Activated CD4-positive, CD25-positive, alpha-beta regulatory T cell treated with anti-CD3 and anti-CD28 coated beads, Interleukin-2, amount 50 U/mL, for 24 hours (primary cell): ENCODE results near the gene RALGPS1.
A peak's percentile ranks its signal among the peaks of the same experiment; 100 is the strongest.

Experiments used
- ATAC-seq, 2 donors: fragments of 150-1000 bp; cut with Tn5 transposase; one replicate each; pipeline ENCODE4 v1.10.0; 2021; ENCODE audit warnings: mild to moderate bottlenecking in 1 of 2, moderate library complexity in 1 of 2

Gene RALGPS1

GRCh38 chr9:127209948-127210640 is 295.5 kb downstream of the RALGPS1 start:
- ATAC-seq, result no peak

GRCh38 chr9:127210851-127211730 is 296.5 kb downstream of the RALGPS1 start:
- ATAC-seq, result no peak

DNA sequence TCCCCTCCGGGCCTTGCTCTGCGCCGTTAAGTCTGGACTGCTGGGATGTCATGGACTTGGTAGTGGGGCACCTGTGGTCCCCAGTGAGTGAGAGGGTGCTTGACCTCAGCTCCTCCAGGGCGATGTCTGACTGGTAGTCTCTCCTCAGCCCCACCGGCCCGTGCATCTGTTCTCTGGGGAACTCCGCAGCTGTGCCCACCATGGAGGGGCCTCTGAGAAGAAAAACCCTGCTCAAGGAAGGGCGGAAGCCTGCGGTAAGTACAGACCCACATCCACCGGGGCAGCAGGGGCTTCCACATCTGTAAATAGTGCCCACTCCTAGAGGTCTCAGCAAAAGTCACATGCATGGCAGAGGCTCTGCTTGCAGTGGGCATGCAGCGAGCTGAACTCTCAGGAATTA is 297.4 kb downstream of the RALGPS1 start:
- ATAC-seq, result no peak

GRCh38 chr9:127212453-127212852 is 297.9 kb downstream of the RALGPS1 start:
- no peak for ATAC-seq

GRCh38 chr9:127213859-127214258 is 299.3 kb downstream of the RALGPS1 start:
- no peak for ATAC-seq

DNA sequence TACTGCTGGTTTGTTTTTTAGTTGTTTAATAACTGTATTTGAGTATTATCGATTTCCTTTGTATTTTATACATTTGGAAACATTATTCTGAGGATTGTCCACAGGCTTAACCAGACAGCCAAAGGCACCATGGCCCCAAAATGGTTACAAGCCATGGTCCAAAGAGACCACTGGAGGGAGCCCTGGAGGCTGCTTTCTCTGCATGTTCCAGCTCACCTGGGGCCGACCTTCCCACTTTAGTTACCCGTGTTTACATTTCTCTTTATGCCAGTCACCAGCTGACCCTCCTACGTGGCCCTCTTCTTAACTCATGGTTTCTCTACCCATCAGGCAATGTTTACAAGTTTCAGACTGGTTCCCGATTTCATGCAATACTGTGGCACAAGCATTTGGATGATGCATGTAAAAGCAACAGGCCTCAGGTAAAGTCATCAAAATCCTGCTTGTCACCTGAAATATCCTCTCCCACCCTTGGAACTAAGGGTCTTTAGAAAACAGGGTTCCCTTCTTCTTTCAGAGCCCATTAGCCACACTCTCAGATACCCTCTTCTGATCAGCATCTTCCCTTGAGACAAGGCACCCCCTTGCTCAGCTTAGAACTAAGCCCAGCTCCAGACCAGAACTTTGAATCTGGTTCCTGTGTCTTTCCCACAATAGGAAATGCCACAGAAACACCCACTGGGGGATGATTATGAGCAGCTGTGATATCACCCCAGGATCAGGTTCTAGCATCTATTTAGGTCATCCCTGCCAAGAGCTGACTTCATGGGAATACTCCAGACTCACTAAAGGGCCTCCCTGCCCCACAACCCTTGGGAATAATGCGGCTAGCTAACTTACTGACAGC is 300.1 kb downstream of the RALGPS1 start:
- ATAC-seq, result peak; percentile 64 to 72

GRCh38 chr9:127215268-127216209 is 301.0 kb downstream of the RALGPS1 start:
- ATAC-seq, result no peak

DNA sequence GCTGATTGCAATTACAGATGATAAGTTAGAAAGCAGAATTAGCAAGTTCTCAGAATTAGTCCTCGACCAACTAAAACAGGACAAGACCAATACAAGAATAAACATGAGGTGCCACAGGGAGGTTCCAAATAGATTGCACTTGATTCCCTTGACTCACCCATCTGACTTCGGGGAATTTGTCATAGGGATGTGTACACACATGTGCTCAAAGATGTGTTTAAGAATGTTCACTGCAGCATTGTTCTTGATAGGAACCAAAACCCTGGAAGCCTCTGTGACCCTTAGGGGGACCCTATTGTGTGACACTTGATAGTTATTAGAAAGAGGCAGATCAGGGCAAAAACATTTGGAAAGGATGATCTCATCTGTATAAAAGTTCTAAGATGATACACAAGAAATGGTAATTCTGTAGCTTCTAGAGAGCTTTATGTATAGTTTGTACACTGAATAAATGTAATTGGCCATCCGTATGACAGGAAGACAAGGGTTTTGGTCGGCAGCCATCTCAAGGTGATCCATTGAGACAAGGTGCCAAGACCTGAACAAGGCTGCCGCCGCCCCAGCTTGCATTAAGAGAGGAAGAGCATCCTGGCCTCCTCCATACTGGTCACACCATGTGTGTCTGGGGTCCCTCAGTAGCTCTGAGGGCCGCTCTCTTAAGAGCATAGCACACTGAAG is 301.8 kb downstream of the RALGPS1 start:
- no peak for ATAC-seq

GRCh38 chr9:127216888-127217217 is 302.3 kb downstream of the RALGPS1 start:
- ATAC-seq, result no peak

- ATAC-seq, result no peak
Measured at GRCh38 chr9:127218818-127219217, 304.2 kb downstream of the RALGPS1 start.

- ATAC-seq, result no peak
Measured at GRCh38 chr9:127219520-127219919, 304.9 kb downstream of the RALGPS1 start.

GRCh38 chr9:127221695-127222094 is 307.1 kb downstream of the RALGPS1 start:
- ATAC-seq, result no peak

- ATAC-seq, result no peak
Measured at GRCh38 chr9:127222388-127223095, 308.0 kb downstream of the RALGPS1 start.

GRCh38 chr9:127223266-127223665 is 308.7 kb downstream of the RALGPS1 start:
- no peak for ATAC-seq

DNA sequence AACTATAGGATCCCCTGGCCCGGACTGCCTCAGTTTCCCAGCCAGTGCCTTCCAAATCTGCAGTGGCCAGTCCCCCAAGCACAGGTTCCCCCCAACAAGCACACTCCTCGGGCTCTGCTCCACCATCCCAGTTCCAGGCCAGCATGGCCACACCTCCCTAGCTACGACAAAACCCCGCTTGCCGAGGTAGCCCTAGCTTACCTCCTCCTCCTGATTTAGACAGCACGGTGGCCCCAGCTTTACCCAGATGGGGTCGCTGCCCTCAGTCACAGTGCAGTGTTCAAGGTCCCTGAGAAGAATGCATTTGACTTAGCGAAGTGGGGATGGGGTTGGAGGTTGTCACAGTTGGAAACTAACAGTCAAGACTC is 309.2 kb downstream of the RALGPS1 start:
- ATAC-seq, result no peak

DNA sequence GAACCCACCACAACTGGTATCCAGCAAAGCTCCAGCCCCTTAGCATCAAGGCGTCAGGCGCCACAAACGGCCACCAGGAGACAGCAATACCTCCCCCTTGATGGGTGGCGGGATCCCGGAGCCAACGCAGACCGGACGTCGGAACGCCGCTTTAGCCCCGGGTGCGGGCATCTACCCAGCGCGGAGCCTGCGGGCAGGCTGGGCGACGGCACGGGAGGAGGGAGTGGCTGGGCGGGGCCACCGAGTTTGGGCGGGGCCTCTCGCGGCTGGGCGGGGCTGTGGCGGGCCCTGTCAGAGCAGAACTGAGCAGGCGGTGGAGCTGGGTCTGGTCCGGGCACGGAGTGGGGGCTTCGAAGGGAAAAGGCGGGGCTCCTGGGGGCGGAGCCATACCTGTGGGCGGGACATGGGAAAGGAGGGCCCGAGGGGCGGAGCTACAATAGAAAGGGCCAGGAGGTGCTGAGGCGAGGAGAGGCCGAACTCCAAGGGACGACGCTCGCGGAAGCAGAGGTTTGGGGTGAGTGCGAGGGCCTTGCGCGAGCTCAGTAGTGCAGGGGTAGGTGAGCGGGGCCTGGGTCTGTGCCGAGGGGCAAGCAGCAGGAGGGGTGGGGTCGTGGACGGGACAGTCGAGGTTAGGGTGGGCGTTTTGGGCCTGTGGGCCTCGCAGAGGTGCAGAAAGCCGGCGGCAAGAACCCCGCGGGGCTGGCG is 309.7 kb downstream of the RALGPS1 start:
- peak; percentile 75 to 76 for ATAC-seq

DNA sequence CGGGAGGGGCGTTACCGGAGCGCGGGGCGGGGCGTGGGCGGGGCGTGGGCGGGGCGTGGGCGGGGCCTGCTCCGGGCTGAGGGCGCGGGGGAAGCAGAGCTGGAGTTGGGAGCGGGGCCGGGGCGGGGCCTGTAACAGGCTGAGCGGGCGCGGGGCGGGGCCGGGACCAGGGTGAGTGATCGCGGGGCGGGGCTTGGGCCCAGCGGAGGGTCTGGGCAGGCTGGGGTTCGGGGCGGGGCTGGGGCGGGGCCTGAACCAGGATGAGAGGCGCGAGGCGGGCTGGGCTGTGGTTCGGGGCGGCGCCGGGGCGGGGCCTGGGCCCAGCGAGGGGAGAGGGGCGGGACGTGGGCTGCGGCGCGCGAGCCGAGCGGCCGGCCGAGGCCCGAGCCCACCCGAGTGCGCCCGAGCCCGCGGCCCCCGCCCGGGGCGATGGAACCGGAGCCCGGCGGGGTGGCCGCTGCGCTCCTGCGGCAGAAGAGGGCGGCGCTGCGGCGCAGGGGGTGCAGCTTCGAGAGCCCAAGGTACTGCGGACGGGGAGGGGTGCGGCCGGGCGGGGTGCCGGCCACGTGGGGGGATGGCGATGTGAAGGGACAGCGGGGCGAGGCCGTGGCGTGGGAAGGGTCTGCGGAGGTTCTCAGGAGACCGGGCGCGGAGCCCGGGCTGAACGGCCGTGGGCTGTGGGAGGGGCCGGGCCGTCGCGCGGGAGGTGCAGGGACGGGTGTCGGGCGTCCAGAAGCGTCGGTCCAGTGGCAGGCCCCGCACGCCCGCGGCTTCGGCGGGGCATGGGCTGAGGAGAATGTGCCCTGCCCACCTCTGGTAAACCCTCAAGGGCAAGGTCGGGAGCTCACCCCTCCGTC is 310.5 kb downstream of the RALGPS1 start:
- ATAC-seq, result peak; percentile 77

- no peak for ATAC-seq
Measured at GRCh38 chr9:127225801-127226625, 311.4 kb downstream of the RALGPS1 start.
